Measurements from ENCODE around the gene ATP6V1A.

ATP6V1A gene

DNA sequence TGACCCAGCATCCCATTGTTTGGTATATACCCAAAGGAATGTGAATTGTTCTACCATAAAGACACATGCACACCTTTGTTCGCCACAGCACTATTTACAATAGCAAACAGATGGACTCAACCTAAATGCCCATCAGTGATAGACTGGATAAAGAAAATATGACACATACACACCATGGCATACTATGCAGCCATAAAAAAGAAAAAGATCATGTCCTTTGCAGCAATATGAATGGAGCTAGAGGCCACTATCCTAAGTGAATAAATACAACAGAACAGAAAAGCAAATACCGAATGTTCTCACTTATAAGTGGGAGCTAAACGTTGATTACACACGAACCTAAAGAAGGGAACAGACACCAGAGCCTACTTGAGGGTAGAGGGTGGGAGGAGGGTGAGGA, 39.0 kb upstream of the ATP6V1A start:
- Histone ChIP-seq H2AFZ (no peak overlapping the region), H3K4me2 (ENCODE audit: low read length) (no peak overlapping the region), H3K36me3 (ENCODE audit: control insufficient read depth, insufficient read depth, low read length) (no peaks in the 10 kb centered on the region), H3K4me3 (ENCODE audit: low read depth, low read length) (no peak overlapping the region), H3K9me3 (ENCODE audit: control insufficient read depth, low read length) (no peaks in the 10 kb centered on the region), H3K27ac (no peak overlapping the region), H3K27me3 (ENCODE audit: control insufficient read depth, insufficient read depth, low read length) (no peaks in the 10 kb centered on the region), H3K4me1 (no peaks in the 10 kb centered on the region), H3K9ac (no peak overlapping the region), H3K79me2 (no peaks in the 10 kb centered on the region)
- TF ChIP-seq, protein P1, sequence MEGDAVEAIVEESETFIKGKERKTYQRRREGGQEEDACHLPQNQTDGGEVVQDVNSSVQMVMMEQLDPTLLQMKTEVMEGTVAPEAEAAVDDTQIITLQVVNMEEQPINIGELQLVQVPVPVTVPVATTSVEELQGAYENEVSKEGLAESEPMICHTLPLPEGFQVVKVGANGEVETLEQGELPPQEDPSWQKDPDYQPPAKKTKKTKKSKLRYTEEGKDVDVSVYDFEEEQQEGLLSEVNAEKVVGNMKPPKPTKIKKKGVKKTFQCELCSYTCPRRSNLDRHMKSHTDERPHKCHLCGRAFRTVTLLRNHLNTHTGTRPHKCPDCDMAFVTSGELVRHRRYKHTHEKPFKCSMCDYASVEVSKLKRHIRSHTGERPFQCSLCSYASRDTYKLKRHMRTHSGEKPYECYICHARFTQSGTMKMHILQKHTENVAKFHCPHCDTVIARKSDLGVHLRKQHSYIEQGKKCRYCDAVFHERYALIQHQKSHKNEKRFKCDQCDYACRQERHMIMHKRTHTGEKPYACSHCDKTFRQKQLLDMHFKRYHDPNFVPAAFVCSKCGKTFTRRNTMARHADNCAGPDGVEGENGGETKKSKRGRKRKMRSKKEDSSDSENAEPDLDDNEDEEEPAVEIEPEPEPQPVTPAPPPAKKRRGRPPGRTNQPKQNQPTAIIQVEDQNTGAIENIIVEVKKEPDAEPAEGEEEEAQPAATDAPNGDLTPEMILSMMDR (IDR thresholded peaks at IDR 0.05) = no peak

GRCh38 chr3:113712129-113712528, 34.7 kb upstream of the ATP6V1A start:
- TF ChIP-seq, protein P1 (IDR thresholded peaks at IDR 0.05) = no peak
- no peaks in the 10 kb centered on the region for H3K27me3 ChIP-seq (ENCODE audit: control insufficient read depth, insufficient read depth, low read length)
- no peak overlapping the region for H2AFZ ChIP-seq
- no peaks in the 10 kb centered on the region for H3K9me3 ChIP-seq (ENCODE audit: control insufficient read depth, low read length)
- H3K4me1 ChIP-seq = no peaks in the 10 kb centered on the region
- H3K27ac ChIP-seq = no peak overlapping the region
- no peaks in the 10 kb centered on the region for H3K36me3 ChIP-seq (ENCODE audit: control insufficient read depth, insufficient read depth, low read length)
- no peaks in the 10 kb centered on the region for H3K79me2 ChIP-seq
- H3K4me2 ChIP-seq (ENCODE audit: low read length) = no peak overlapping the region
- no peak overlapping the region for H3K4me3 ChIP-seq (ENCODE audit: low read depth, low read length)
- H3K9ac ChIP-seq = no peak overlapping the region

GRCh38 chr3:113714702-113715101, 32.1 kb upstream of the ATP6V1A start:
- TF ChIP-seq, protein P1 (IDR thresholded peaks at IDR 0.05) = no peak
- Histone ChIP-seq H3K27ac (no peak overlapping the region), H3K27me3 (ENCODE audit: control insufficient read depth, insufficient read depth, low read length) (no peaks in the 10 kb centered on the region), H3K36me3 (ENCODE audit: control insufficient read depth, insufficient read depth, low read length) (no peaks in the 10 kb centered on the region), H3K4me3 (ENCODE audit: low read depth, low read length) (no peak overlapping the region), H3K4me2 (ENCODE audit: low read length) (no peak overlapping the region), H3K9ac (no peak overlapping the region), H3K4me1 (no peaks in the 10 kb centered on the region), H3K79me2 (no peaks in the 10 kb centered on the region), H3K9me3 (ENCODE audit: control insufficient read depth, low read length) (no peaks in the 10 kb centered on the region), H2AFZ (no peak overlapping the region)

GRCh38 chr3:113717308-113717707, 29.5 kb upstream of the ATP6V1A start:
- no peak overlapping the region for H3K4me3 ChIP-seq (ENCODE audit: low read depth, low read length)
- no peak overlapping the region for H3K9ac ChIP-seq
- no peaks in the 10 kb centered on the region for H3K79me2 ChIP-seq
- TF ChIP-seq, protein P1 (IDR thresholded peaks at IDR 0.05) = no peak
- H3K27me3 ChIP-seq (ENCODE audit: control insufficient read depth, insufficient read depth, low read length) = no peaks in the 10 kb centered on the region
- H3K9me3 ChIP-seq (ENCODE audit: control insufficient read depth, low read length) = no peaks in the 10 kb centered on the region
- no peak overlapping the region for H2AFZ ChIP-seq
- H3K27ac ChIP-seq = no peak overlapping the region
- no peaks in the 10 kb centered on the region for H3K36me3 ChIP-seq (ENCODE audit: control insufficient read depth, insufficient read depth, low read length)
- H3K4me2 ChIP-seq (ENCODE audit: low read length) = no peak overlapping the region
- no peaks in the 10 kb centered on the region for H3K4me1 ChIP-seq

DNA sequence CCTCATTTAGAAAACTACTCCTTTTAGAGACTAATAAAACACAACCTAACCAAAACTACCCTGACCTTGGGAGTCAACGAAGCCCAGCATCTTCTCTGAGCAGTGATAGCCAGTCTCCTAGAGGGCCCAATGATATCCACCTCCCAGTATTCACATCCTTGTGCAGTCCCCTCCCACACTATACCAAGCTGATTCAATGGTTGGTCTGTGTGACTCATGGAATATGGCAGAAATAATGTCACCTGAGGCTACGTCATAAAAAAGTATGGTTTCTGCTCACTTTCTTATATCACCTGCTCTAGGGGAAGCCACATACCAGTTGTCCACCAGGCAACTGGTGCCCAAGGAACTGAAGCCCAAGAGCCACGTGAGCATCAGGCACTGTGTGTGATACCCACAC, 29.0 kb upstream of the ATP6V1A start:
- H3K27ac ChIP-seq = no peak overlapping the region
- H3K36me3 ChIP-seq (ENCODE audit: control insufficient read depth, insufficient read depth, low read length) = no peaks in the 10 kb centered on the region
- TF ChIP-seq, protein P1 (IDR thresholded peaks at IDR 0.05) = no peak
- no peak overlapping the region for H3K4me3 ChIP-seq (ENCODE audit: low read depth, low read length)
- no peak overlapping the region for H3K9ac ChIP-seq
- H3K9me3 ChIP-seq (ENCODE audit: control insufficient read depth, low read length) = no peaks in the 10 kb centered on the region
- no peaks in the 10 kb centered on the region for H3K79me2 ChIP-seq
- H3K4me2 ChIP-seq (ENCODE audit: low read length) = no peak overlapping the region
- H3K27me3 ChIP-seq (ENCODE audit: control insufficient read depth, insufficient read depth, low read length) = no peaks in the 10 kb centered on the region
- no peaks in the 10 kb centered on the region for H3K4me1 ChIP-seq
- H2AFZ ChIP-seq = no peak overlapping the region
